Measurements from ENCODE around the gene MBD3L3.
"Not testable (repeated sequence)": the region's sequence is repeated elsewhere in the genome, so short reads cannot be mapped to it uniquely, and the experiment has no call there.

DNA sequence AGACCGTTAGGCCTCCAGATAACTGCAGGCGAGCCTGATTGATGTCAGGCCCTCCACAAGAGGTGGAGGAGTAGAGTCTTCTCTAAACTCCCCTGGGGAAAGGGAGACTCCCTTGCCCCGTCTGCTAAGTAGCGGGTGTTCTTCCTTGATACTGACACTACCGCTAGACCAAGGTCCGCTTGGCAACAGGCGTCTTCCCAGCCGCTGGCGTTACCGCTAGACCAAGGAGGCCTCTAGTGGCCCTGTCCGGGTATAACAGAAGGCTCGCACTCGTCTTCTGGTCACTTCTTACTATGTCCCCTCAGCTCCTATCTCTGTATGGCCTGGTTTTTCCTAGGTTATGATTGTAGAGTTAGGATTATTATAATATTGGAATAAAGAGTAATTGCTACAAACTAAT is 8.6 kb upstream of the MBD3L3 start:
- TF ChIP-seq, protein P1, sequence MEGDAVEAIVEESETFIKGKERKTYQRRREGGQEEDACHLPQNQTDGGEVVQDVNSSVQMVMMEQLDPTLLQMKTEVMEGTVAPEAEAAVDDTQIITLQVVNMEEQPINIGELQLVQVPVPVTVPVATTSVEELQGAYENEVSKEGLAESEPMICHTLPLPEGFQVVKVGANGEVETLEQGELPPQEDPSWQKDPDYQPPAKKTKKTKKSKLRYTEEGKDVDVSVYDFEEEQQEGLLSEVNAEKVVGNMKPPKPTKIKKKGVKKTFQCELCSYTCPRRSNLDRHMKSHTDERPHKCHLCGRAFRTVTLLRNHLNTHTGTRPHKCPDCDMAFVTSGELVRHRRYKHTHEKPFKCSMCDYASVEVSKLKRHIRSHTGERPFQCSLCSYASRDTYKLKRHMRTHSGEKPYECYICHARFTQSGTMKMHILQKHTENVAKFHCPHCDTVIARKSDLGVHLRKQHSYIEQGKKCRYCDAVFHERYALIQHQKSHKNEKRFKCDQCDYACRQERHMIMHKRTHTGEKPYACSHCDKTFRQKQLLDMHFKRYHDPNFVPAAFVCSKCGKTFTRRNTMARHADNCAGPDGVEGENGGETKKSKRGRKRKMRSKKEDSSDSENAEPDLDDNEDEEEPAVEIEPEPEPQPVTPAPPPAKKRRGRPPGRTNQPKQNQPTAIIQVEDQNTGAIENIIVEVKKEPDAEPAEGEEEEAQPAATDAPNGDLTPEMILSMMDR (conservative IDR thresholded peaks at IDR 0.05; ENCODE audit: low read length): peak; percentile 34; the same call in 1 of the 2 replicates
- not testable (repeated sequence) for TF ChIP-seq EZH2phosphoT487 (IDR thresholded peaks at IDR 0.05; ENCODE audit: borderline replicate concordance, low read depth, low read length)

Data from OCI-LY7 (cell line).